HEK293T (cell line): Measurements from ENCODE around the gene RGL2.
A peak's percentile ranks its signal among the peaks of the same experiment; 100 is the strongest.
"Not testable (repeated sequence)": the region's sequence is repeated elsewhere in the genome, so short reads cannot be mapped to it uniquely, and the experiment has no call there.

Experiments
- CTCF ChIA-PET: fragments of 350-600 bp; formaldehyde crosslinking; extraction: SDS; loops from one replicate; lab custom pipeline; 2021; ENCODE audit warnings: antibody characterized with exemption, inconsistent platforms; lab: Yijun Ruan, JAX
- POLR2A ChIA-PET: fragments of 350-600 bp; formaldehyde crosslinking; extraction: SDS; loops from one replicate; lab custom pipeline; 2020; ENCODE audit warnings: antibody characterized with exemption, inconsistent platforms; lab: Yijun Ruan, JAX
- DNase-seq: peaks from one replicate; pipeline ENCODE4 v3.0.0; 2012; ENCODE audit warnings: mixed read lengths; ENCODE audit errors: extremely low spot score
- ARNT ChIP-seq: fragments of 450-650 bp; IDR thresholded peaks from 2 replicates; pipeline ENCODE4 v1.6.1; 2017; ENCODE audit warnings: mild to moderate bottlenecking
- BHLHE40 ChIP-seq: fragments of 450-650 bp; IDR thresholded peaks from 2 replicates; pipeline ENCODE4 v1.6.1; 2016; ENCODE audit warnings: mild to moderate bottlenecking, moderate library complexity, borderline replicate concordance
- CTBP1 ChIP-seq: fragments of 450-650 bp; IDR thresholded peaks from 2 replicates; pipeline ENCODE4 v1.6.1; 2016; ENCODE audit warnings: borderline replicate concordance
- ELF4 ChIP-seq: fragments of 450-650 bp; IDR thresholded peaks from 2 replicates; pipeline ENCODE4 v1.6.1; 2017; ENCODE audit warnings: antibody characterized with exemption
- FOXA1 ChIP-seq: fragments of 450-650 bp; IDR thresholded peaks from 2 replicates; pipeline ENCODE4 v1.6.1; 2016; ENCODE audit warnings: mild to moderate bottlenecking
- FOXK2 ChIP-seq: fragments of 450-650 bp; IDR thresholded peaks from 2 replicates; pipeline ENCODE4 v1.6.1; 2016; ENCODE audit warnings: mild to moderate bottlenecking
- FOXM1 ChIP-seq: fragments of 450-650 bp; IDR thresholded peaks from 2 replicates; pipeline ENCODE4 v1.6.1; 2017; ENCODE audit warnings: mild to moderate bottlenecking, borderline replicate concordance
- HDGF ChIP-seq: fragments of 450-650 bp; IDR thresholded peaks from 2 replicates; pipeline ENCODE4 v1.6.1; 2017; ENCODE audit warnings: antibody characterized with exemption, borderline replicate concordance
- L3MBTL2 ChIP-seq: fragments of 450-650 bp; conservative IDR thresholded peaks from 2 replicates; pipeline ENCODE4 v1.6.1; 2016; ENCODE audit warnings: mild to moderate bottlenecking
- LEF1 ChIP-seq: fragments of 450-650 bp; IDR thresholded peaks from 2 replicates; pipeline ENCODE4 v1.6.1; 2017; ENCODE audit warnings: mild to moderate bottlenecking, borderline replicate concordance
- NFRKB ChIP-seq: fragments of 450-650 bp; IDR thresholded peaks from 2 replicates; pipeline ENCODE4 v1.6.1; 2016; ENCODE audit warnings: mild to moderate bottlenecking, moderate library complexity
- SP1 ChIP-seq: fragments of 450-650 bp; IDR thresholded peaks from 2 replicates; pipeline ENCODE4 v1.6.1; 2017
- SUZ12 ChIP-seq: fragments of 450-650 bp; IDR thresholded peaks from 2 replicates; pipeline ENCODE4 v1.6.1; 2016; ENCODE audit warnings: mild to moderate bottlenecking
- TARDBP ChIP-seq: fragments of 450-650 bp; IDR thresholded peaks from 2 replicates; pipeline ENCODE4 v1.6.1; 2016
- ZNF384 ChIP-seq: fragments of 450-650 bp; IDR thresholded peaks from 2 replicates; pipeline ENCODE4 v1.6.1; 2016
- TF ChIP-seq, protein P1 (sequence below): fragments of 450-650 bp; IDR thresholded peaks from 2 replicates; pipeline ENCODE4 v1.6.1; 2016

RGL2 gene, protein sequence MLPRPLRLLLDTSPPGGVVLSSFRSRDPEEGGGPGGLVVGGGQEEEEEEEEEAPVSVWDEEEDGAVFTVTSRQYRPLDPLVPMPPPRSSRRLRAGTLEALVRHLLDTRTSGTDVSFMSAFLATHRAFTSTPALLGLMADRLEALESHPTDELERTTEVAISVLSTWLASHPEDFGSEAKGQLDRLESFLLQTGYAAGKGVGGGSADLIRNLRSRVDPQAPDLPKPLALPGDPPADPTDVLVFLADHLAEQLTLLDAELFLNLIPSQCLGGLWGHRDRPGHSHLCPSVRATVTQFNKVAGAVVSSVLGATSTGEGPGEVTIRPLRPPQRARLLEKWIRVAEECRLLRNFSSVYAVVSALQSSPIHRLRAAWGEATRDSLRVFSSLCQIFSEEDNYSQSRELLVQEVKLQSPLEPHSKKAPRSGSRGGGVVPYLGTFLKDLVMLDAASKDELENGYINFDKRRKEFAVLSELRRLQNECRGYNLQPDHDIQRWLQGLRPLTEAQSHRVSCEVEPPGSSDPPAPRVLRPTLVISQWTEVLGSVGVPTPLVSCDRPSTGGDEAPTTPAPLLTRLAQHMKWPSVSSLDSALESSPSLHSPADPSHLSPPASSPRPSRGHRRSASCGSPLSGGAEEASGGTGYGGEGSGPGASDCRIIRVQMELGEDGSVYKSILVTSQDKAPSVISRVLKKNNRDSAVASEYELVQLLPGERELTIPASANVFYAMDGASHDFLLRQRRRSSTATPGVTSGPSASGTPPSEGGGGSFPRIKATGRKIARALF

DNA sequence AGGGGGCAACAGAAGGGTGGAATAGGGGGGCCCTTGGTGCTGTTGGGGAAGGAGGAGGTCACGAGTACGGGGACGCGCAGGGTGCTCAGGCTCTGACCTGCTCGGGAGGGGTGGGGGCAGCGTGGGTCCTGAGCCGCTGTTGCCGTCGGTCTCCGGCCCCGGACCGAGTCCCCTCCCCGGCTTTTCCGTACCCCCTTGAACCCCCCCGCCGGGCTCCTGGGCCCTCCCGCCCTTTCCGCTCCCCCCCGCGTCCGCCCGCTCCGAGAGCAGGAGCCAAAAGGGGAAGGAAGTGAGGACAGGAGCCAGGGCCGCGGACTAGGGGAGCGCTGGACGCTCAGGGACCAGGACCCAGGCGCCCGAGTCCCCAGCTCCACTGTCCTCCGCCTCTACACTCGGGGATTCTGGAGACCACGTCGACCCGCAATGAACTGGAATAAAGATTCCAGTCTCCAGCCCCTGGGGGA, at the start of gene RGL2:
Gene RGL2, minus strand, starts transcription at position 170 of the 464 bp plus-strand sequence. CDS start 332 bp downstream, outside the sequence.
- DNase-seq = peak; percentile 23
- ChIA-PET POLR2A (interaction anchor here (1.1 to 4.1 kb wide), 16 partner anchors 9 to 156 kb away, joined by 3 to 46 read pairs (median 8); partner anchors contain the start of genes B3GALT4, CUTA, PFDN6 and RPS18), CTCF (interaction anchor here (0.7 to 1.2 kb wide), 7 partner anchors 10 to 179 kb away, joined by 3 to 16 read pairs (median 4); partner anchors contain the start of genes B3GALT4, PFDN6, RPS18 and VPS52)
- no peak for TF ChIP-seq HDGF
- TF ChIP-seq CTBP1 = no peak
- TF ChIP-seq FOXM1 = no peak
- TF ChIP-seq SP1 = no peak
- TF ChIP-seq FOXA1 = no peak
- no peak for TF ChIP-seq SUZ12
- no peak for TF ChIP-seq FOXK2
- TF ChIP-seq, protein P1, sequence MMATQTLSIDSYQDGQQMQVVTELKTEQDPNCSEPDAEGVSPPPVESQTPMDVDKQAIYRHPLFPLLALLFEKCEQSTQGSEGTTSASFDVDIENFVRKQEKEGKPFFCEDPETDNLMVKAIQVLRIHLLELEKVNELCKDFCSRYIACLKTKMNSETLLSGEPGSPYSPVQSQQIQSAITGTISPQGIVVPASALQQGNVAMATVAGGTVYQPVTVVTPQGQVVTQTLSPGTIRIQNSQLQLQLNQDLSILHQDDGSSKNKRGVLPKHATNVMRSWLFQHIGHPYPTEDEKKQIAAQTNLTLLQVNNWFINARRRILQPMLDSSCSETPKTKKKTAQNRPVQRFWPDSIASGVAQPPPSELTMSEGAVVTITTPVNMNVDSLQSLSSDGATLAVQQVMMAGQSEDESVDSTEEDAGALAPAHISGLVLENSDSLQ = no peak
- TF ChIP-seq ELF4 = no peak
- TF ChIP-seq ARNT = no peak
- TF ChIP-seq ZNF384 = no peak
- TF ChIP-seq NFRKB = no peak
- TF ChIP-seq L3MBTL2 = no peak
- TF ChIP-seq TARDBP = no peak

DNA sequence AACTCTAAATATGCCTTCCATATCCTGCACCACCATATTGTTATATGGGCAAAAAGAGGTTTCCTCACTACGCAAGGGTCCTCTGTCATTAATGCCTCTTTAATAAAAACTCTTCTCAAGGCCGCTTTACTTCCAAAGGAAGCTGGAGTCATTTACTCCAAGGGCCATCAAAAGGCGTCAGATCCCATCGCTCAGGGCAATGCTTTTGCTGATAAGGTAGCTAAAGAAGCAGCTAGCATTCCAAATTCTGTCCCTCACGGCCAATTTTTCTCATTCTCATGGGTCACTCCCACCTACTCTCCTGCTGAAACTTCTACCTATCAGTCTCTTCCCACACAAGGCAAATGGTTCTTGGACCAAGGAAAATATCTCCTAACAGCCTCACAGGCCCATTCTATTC, 49.1 kb upstream of the RGL2 start:
- POLR2A ChIA-PET = interaction anchor here (1.0 kb wide), 1 partner anchor 30 kb away, joined by 3 read pairs; the partner anchor contains the start of gene ZBTB22
- no peak for DNase-seq
- TF ChIP-seq BHLHE40 (no peak), HDGF (no peak), TARDBP (no peak), SUZ12 (no peak), NFRKB (no peak), LEF1 (no peak), FOXK2 (no peak), ELF4 (no peak), CTBP1 (no peak), FOXM1 (no peak), FOXA1 (no peak)
- CTCF ChIA-PET = interaction anchor here (1.0 kb wide), 1 partner anchor 26 kb away, joined by 4 read pairs; no protein-coding TSS in a partner anchor

DNA sequence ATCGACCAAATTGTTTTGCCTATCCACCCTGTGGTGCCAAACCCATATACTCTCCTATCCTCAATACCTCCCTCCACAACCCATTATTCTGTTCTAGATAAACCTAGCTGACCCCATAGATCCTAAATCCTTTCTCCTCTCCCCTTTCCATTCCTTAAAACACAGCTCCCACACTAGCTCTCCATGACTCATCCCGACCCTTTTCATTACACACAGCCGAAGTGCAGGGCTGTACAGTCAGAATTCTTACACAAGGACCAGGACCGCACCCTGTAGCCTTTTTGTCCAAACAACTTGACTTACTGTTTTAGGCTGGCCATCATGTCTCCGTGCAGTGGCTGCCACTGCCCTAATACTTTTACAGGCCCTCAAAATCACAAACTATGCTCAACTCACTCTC, 48.2 kb upstream of the RGL2 start:
- DNase-seq, POLR2A ChIA-PET, CTCF ChIA-PET: not testable (repeated sequence)

DNA sequence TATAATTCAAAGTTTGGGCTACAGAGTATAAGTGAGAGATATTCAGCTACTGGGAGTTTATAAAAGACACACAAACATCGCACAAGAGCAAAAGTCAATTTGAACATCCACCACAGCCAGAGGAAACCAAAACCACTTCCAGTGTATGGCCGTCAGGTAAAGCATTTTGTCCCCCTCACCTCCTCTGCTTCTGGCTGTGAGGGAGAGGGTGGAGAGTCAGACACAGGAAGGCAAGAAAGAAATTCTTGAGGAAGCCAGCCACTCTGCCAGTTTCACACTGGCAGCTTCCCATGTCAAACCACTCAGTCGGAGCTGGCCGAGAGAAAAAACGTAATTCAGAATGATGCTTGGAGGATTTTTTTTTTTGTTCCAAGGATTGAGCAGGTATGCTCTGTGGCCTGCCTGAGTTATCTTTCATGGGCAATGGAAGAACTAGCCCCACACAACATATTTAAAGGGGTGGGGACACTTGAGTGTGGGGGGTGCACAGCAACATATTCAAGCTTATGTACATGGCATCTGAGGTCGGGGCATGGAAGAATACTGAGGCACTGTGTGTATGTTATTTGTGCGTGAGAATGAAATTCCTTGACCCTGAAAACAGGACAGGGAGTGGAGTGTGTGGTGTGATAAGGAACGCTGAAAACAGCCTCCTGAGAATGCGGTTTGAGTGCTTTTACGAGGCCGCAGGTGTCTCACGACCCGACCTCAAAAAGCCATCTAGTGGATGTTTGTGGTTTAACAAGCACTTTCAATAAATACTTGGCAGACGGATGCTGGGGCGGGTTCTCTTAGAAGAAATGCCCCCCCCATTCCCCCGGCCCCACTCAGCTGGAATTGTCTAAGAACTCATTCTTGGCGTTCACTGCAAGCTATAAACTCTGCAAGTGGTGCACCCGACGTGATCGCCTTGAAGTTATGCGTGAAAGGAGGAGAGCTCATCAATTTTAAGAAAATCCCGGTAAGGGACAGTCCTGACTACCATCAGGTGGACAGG, 46.3 kb upstream of the RGL2 start:
- TF ChIP-seq FOXK2 (no peak), ARNT (no peak), FOXA1 (no peak), SP1 (no peak), ZNF384 (no peak), FOXM1 (no peak), CTBP1 (no peak), NFRKB (no peak), SUZ12 (no peak)
- TF ChIP-seq, protein P1 = no peak
- ChIA-PET POLR2A (interaction anchor here (0.6 to 1.8 kb wide), 3 partner anchors 28 to 46 kb away, joined by 3 to 7 read pairs (median 4); partner anchors contain the start of gene ZBTB22), CTCF (interaction anchor here (0.7 to 1.9 kb wide), 11 partner anchors 10 to 227 kb away, joined by 3 to 8 read pairs (median 4); partner anchors contain the start of genes B3GALT4 and ZBTB22)
- DNase-seq = peak; percentile 63

DNA sequence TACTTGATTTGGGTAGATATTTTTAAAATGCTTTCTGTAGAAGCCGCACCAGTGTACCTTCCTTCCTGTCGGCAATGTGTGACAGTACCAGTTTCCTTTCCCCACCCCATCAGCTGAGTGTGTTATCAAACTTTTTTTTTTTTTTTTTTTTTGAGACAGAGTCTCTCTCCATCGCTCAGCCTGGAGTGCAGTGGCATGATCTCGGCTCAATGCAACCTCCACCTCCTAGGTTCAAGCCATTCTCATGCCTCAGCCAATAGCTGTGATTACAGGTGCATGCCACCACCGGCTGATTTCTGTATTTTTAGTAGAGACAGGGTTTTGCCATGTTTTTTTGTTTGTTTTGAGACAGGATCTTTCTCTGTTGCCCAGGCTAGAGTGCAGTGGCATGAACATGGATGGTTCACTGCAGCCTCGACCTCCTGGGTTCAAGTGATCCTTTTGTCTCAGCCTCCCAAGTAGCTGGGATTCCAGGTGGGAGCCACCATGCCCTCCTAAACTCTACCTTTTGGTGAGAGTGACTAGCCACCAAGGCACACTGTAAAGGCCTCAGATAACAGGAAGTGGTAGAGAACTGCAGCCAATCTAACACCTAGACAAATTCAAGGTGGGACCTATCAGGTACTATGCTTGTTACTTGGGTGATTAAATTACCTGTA, 45.3 kb upstream of the RGL2 start:
- no peak for TF ChIP-seq FOXM1
- TF ChIP-seq HDGF = no peak
- TF ChIP-seq TARDBP = no peak
- no peak for TF ChIP-seq CTBP1
- no peak for DNase-seq
- ChIA-PET CTCF (interaction anchor here (0.7 to 1.9 kb wide), 9 partner anchors 11 to 228 kb away, joined by 3 to 8 read pairs (median 5); partner anchors contain the start of genes B3GALT4 and ZBTB22), POLR2A (interaction anchor here (1.3 to 1.8 kb wide), 2 partner anchors 27 to 45 kb away, joined by 4 to 7 read pairs; partner anchors contain the start of gene ZBTB22)

DNA sequence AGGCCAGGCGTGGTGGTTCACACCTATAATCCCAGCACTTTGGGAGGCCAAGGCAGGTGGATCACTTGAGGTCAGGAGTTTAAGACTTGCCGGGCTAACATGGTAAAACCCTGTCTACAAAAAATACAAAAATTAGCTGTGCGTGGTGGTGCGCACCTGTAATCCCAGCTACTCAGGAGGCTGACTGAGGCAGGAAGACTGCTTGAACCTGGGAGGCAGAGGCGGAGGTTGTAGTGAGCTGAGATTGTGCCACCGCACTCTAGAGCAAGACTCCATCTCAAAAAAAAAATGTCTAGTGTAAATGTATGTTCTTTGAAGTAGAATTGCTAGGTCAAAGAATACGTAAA, 44.8 kb upstream of the RGL2 start:
- POLR2A ChIA-PET = interaction anchor here (1.3 kb wide), 1 partner anchor 26 kb away, joined by 4 read pairs; the partner anchor contains the start of gene ZBTB22
- CTCF ChIA-PET = interaction anchor here (1.9 kb wide), 1 partner anchor 44 kb away, joined by 5 read pairs; no protein-coding TSS in a partner anchor

More for the DNA sequence above, 44.8 kb upstream of the RGL2 start:
- not testable (repeated sequence) for DNase-seq
